NCI-H460 (cell line): ENCODE measurements around the gene ORAI3. TPM values are rescaled to one million over a fixed set of nuclear protein-coding genes. Genes with fewer than 3 reads are reported as not detected.
A peak's percentile ranks its signal among the peaks of the same experiment; 100 is the strongest.

Source experiments
- DNase-seq: peaks from one replicate; pipeline ENCODE4 v3.0.0-alpha.2; 2016; ENCODE audit warnings: low read depth; ENCODE audit errors: extremely low read depth
- total RNA-seq: library from RNA; depleted of rRNA; stranded (reverse); fragments of >200 nt; shearing (Covaris generic); gene quantifications from 2 replicates; pipeline ENCODE4 v1.2.3, GENCODE V29; 2014

ORAI3 gene
- total RNA-seq, 1 experiment from 2014 or later: 20.1 TPM

DNA sequence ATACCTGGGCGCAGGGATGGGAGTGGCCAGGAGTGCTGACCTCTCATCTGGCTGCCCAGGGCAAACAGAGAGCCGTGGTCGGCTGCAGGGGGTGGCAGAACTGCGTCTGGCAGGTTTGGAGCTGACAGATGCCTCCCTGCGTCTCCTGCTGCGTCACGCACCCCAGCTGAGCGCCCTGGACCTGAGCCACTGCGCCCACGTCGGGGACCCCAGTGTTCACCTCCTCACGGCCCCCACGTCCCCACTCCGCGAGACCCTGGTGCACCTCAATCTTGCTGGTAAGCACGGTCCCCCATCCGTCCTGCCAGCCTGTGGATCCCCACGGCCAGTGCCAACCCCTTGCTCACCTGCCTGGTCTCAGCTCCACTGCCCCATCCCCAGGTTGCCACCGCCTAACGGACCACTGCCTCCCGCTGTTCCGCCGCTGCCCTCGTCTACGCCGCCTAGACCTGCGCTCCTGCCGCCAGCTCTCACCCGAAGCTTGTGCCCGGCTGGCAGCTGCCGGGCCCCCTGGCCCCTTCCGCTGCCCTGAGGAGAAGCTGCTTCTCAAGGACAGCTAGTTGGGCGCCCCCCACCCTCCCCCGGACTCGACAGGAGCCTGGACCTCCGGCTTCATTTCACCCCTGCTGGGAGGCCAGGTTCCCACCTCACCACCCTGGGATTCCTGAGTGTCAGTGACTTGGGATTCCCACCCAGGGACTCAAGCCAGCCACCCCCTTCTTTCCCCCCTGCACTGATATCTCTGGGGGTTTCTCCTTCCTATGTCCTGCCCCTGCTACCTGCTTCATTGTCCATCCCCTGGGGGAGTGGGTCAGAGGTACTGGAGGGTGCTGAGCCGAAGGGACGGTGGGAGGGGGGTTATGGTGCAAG, 2.0 kb upstream of the ORAI3 start:
- DNase-seq: no peak

DNA sequence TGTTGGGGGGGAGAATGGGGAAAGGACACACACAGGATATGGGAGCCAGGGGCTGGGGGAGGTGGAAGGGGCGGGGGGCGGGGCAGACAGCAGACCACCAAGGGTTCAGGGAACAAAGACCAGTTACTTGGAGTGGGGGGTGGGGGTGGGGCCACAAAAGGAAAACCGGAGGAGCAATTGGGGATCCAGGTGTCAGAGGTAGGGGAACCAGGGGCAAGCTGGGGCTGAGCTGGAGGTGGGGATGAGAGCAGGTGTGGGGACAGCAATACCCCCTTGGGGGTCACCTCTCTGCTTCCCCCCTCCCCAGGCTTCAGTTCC, 1.4 kb upstream of the ORAI3 start:
- no peak for DNase-seq

DNA sequence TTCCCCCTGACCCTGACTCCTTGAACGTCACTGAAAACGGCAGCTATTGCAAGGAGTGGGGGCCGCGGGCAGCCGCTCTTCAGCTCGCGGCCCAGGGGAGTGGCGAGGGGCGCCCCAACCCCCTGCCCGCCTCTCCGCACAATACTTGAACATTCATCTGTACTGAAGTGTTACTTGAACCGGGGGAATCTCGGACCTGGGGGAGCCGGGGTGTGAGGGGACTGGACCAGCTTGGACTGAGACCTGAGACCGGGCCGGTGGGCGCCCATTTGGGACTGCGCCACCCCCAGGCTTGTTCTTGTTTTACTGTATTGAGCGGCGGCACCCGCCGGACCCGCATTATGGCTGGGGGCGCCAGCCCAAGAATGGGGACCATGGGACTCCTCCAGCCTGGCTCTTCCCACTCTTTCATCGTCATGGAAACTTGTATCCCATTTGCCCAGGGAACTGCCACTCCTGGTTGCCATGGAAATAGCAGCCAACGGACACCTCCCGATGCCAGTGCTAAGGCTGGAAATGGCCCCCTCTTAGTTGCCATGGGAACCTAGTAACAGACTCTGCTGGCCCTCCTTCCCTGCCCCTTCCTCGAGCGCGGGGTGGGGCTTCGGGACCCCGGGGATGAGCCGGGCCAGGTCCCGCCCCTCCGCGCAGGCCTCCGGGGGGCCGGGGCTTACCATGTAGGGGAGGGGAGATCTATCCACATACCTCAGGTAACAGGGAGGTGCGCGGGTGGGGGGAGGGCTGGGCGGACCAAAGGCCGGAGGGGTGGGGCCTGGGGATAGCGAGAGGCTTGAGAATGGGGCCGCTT, 805 bp upstream of the ORAI3 start:
- DNase-seq: peak; percentile 85

DNA sequence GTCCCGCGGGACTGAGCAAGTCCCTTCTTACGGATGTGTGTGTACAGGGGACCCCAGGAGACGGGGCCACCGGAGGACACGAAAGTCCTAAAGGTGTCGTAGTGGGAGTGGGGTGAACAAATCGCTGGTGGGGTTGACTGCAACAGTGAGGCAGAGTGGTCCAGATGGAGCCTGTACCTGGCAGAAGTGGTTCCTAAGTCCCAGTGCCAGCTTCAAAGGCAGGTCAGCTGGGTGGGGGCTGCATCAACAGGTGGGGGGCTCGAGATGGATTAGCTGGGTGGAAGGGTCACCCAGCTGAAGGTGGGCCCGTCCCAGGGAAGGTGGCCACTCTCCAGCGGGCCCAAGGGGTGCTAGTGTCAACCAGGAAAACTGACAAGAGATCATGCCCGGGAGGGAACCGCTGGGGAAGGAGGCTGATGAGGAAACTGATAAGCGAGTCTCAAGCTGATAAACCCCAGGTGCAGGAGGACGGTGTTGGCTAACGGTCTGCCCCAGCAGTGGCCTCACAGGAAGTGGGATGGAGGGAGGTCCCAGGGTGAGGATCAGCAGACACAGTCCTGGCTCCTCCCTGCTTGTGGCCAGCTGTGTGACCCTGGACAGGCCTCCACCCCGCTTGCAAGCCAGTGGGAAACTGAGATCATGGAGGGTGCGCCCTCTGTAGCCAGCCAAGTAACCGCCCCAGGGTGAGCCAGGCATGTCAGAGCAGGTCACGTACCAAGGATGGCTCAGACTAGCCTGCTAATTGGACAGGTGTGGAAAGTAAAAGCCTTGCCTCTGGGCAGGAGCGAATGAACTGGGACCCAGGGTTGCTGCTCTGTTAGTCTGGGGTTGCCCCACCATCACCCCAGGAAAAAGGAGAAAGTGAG, 1.0 kb downstream of the ORAI3 start:
- peak; percentile 65 for DNase-seq

DNA sequence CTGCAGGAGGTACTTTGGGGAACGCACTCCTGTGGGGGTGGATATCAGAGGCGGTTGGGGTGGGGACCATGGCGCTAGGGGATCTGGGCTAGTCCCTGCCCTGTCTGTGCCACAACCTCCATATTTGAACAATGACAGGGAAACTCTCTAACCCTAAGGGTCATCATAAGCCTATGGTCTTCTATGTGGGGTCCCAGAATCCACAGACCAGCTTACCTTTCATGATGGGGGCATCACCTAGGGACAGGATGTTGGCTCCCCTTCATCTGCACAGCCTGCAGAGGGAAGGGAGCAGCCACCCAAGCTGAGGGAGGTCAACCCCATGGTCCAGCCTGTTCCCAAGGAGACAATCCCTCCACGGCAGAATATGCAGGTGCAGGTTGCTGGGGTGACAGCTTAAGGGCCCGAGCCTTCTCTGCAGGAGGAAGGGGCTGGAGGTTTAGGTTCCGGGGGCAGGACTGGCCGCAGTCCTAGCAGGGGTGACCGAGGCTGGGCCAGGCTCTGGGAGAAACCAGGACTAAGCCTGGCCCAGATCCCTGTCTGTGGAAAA, 1.7 kb downstream of the ORAI3 start:
- DNase-seq: no peak

DNA sequence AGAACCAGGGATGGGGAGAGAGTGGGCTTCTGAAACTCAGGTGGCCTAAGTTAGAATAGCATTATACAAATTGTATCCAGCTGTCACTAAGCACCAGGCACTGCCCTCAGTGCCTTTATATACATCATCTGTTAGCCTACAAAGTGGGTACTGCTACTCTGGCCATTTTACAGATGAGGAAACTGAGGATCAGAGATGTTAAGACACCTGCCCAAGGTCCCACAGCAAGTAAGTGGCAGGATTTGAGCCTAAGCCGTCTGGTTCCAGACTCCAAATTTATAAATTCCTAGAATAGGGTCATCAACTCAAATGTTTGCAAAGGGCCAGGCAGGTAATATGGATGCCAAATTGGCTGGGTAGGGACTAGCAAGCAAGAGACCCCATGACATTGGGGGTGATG, 2.3 kb downstream of the ORAI3 start:
- no peak for DNase-seq

DNA sequence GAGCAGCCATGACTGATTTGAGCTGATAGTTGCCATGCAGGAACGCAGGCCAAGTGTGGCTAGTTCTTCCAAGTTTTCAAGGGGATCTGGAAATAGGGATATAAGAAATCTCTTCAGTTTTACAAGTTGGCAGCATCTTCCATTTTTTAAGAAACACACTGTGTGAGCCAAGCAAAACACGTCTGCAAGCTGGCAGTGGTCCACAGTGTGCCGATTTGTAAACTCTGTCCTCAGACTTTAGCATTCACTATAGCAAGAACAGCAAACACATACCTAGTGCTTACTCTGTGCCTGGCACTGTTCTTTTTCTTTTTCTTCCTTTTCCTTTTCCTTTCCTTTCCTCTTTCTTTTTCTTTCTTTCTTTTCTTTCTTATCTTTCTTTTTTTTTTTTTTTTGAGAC, 2.9 kb downstream of the ORAI3 start:
- DNase-seq: no peak

DNA sequence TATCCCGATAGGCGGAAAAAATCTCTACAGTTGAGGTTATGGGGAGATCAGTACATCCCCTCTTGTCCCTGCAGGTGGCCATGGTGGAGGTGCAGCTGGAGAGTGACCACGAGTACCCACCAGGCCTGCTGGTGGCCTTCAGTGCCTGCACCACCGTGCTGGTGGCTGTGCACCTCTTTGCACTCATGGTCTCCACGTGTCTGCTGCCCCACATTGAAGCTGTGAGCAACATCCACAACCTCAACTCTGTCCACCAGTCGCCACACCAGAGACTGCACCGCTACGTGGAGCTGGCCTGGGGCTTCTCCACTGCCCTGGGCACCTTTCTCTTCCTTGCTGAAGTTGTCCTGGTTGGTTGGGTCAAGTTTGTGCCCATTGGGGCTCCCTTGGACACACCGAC, 4.2 kb downstream of the ORAI3 start:
- DNase-seq: no peak

DNA sequence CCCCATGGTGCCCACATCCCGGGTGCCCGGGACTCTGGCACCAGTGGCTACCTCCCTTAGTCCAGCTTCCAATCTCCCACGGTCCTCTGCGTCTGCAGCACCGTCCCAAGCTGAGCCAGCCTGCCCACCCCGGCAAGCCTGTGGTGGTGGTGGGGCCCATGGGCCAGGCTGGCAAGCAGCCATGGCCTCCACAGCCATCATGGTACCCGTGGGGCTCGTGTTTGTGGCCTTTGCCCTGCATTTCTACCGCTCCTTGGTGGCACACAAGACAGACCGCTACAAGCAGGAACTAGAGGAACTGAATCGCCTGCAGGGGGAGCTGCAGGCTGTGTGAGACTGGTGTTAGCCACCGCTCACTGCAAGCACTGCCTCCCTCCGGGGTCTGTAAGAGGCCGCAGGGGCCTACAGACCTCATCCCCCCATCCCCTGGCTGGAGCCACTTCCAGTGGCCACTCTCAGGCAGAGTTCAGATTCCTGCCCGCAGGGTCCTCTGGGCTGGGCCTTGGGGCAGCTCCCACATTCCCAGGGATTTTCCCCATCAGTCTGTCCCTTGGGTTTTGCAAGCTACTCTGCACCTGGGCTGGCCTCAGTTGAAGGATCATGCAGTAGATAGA, 4.8 kb downstream of the ORAI3 start:
- DNase-seq: peak; percentile 74

DNA sequence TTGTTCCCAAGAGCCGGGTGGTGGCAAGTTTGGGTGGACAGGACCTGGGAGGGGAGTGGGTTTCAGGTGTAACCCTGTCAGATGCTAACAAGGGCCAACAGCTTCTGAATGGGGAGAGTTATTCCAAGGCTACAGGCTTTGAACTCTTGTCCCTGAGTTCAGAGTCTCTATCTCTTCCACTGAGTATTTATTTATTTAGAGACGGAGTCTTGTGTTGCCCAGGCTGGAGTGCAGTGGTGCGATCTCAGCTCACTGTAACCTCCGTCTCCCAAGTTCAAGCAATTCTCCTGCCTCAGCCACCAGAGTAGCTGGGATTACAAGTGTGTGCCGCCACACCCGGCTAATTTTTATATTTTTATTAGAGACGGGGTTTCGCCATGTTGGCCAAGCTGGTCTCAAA, 6.1 kb downstream of the ORAI3 start:
- no peak for DNase-seq

DNA sequence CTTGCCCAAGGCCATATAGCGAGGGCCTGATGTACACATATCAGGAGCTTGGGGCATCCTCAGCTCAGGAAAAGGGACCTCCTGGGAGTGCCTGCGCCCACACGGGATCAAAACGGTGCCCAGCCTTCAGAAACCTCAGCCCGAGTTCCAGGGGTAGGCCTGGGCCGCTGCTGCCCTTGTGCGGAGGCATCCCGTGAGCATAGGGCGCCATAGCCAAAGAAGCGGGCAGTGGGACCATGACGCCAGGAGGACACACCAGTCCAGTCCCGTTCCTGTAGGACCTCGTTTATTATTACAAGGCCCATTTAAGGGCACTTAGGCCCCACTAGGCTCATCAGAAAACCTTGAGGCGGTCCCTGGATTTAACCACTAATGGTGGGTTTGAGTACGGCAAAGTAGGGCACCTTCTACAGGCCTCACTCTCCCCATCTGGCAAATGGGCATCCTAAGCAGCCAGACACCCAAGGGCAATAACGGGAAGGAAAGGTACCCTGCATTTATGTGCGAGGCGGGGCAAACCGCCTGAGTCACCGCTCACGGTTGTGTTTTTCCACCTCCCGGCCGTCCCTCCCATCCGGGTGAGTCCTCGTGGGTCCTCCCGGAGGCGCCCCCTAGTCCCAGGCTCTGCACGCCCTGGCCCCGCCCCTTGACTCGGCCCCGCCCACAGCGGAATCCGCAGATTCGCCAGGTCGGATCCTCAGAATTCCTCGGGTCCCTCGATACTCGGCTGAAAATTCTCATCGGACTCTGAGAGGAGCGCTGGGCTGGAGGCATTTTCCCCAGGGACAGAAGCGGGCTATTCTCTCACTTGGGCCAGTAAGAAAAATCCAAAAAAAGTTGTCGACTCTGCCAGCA, 8.0 kb downstream of the ORAI3 start:
- peak; percentile 77 for DNase-seq

DNA sequence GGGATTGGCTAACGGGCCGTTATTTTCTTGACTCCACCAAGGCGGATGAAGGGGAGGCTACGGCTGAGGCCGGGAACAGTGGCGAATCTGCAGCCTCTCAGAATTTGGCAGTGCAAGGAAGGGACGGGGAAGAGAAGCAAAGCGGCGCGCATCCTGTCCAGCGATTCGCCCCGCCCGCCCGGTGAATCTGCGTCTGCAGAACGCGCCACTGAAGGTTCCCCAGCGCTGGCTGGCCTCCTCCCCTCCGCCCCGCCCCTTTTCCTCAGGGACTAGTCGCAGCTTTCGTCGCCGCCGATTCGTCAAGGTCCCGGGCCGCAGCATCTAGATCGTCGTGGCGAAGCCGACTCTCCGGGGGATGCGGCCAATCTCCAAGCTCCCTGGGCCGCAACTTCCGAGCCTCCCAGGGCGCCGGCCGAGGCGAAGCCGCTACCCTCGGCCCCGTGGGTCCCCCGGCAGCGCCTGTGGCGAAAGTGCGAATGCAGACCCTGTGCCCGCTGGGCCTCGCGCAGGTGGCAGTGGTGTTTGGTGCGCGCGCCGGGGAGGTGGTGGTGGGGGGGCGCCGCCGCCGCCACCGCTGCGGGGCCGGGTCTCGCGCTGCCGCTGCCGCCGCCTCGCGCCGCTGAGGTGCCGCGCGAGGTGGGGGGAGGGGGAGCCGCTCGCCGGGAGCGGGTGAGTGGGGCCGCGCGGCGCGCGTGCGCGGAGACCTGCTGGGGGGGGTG, 8.7 kb downstream of the ORAI3 start, which contains the start of gene SETD1A:
Gene SETD1A (plus strand): TSS at position 299 of the 719 bp plus-strand sequence. CDS start 978 bp downstream, outside the sequence.
- peak; percentile 90 for DNase-seq

DNA sequence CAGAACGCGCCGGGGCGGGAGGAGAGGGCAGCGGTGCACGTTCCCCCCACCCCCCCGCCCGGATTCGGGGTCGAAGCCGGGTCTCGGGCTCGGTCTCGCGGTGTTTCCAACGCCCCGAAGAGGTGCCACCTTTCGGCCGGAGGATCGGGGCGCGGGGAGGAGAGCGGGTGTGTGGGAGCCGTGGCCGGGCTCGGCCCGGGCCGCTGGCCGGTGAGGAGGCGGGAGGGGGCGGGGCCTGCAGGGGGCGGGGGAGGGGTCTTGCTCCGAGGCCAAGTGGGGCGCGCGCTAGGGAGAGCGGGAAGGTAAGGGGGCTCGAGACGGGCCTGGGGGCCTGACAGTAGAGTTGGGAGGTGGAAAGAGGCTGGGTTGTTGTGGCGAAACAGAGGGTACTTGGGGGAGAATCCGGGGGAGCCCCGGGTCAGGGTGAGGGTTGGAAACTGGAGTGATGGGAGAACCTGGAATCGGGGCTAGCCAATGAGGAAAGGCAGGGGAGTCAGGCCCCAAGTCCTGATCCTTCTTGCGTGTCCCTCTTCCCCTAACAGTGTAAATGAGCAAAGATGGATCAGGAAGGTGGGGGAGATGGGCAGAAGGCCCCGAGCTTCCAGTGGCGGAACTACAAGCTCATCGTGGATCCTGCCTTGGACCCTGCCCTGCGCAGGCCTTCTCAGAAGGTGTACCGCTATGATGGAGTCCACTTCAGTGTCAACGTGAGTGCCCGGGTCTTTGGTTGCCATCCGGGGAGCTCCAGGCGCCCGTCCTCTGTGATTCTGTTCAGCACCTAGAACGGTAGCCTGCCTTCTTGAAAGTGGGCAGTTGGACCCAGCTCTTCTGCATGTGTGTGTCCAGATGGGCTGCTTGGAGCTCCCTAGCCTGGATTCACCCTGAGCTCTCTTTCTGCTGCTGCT, 9.6 kb downstream of the ORAI3 start:
- DNase-seq: peak; percentile 33

DNA sequence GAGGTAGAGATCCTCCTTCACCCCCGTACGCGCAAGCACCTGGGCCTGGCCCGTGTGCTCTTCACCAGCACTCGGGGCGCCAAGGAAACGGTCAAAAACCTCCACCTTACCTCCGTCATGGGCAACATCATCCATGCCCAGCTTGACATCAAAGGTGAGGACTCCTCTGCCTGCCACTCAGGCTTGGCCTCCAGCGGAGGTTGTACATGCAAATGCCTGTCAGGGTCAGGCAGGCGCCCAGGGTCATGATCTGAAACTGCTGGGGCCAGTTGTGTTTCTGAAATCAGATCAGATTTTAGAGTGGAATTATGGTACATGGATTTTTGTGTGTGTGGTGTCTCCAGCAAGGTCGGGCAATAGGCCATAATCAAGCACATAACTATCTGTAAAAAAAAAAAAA, 12.5 kb downstream of the ORAI3 start:
- DNase-seq: no peak

DNA sequence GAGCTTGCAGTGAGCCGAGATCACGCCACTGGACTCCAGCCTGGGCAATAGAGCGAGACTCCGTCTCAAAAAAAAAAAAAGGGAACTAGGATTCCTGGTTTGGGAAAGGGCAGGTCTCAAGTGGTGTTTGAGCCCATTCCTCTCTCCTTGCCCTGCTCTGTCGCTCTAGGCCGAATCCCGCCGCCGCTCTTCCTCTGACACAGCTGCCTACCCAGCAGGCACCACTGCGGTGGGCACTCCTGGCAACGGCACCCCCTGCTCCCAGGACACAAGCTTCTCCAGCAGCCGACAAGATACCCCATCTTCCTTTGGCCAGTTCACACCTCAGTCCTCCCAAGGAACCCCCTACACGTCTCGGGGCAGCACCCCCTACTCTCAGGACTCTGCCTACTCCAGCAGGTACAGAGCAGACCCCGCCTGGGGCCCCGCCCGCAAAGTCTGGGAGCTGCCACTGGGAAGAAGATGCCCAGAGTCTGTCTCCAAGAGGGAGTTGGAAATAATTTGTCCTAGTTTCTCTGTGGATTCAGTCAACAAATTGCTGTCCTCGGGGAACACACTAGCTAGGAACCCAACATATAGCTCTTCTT, 15.2 kb downstream of the ORAI3 start:
- no peak for DNase-seq

DNA sequence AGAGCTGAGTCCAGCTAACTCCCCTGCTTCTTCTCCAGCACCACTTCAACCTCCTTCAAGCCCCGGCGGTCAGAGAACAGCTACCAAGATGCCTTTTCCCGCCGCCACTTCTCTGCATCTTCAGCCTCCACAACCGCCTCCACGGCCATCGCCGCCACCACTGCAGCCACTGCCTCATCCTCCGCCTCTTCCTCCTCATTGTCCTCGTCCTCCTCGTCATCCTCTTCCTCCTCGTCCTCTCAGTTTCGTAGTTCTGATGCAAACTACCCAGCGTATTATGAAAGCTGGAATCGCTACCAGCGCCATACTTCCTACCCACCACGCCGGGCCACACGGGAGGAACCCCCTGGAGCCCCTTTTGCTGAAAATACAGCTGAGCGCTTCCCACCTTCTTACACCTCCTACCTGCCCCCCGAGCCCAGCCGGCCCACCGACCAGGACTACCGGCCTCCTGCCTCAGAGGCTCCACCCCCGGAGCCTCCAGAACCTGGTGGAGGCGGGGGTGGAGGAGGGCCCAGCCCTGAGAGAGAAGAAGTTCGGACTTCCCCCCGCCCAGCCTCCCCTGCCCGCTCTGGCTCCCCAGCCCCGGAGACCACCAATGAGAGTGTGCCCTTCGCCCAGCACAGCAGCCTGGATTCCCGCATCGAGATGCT, 15.8 kb downstream of the ORAI3 start:
- no peak for DNase-seq

DNA sequence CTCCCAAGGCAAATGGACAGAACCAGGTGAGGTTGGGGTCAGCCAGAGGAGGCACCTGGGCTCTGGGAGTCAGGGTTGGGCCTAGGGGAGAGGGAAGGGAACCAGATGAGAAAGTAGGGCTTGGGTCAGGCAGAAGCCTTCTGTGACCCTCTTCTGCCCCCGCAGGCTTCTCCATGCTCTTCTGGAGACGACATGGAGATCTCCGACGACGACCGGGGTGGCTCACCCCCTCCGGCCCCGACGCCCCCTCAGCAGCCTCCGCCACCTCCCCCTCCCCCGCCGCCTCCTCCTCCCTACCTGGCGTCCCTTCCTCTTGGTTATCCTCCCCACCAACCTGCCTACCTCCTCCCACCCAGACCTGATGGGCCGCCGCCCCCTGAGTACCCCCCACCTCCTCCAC, 16.6 kb downstream of the ORAI3 start:
- DNase-seq: no peak
